NOMO-1 (cell line): ENCODE data around the gene WWOX.
A peak's percentile ranks its signal among the peaks of the same experiment; 100 is the strongest.

Source experiments
- DNase-seq, 2 experiments: peaks; one replicate each; lab custom pipeline; 2025; ENCODE audit not compliant: unreplicated experiment in 2 of 2; lab: John Stamatoyannopoulos, UW

Gene WWOX

DNA sequence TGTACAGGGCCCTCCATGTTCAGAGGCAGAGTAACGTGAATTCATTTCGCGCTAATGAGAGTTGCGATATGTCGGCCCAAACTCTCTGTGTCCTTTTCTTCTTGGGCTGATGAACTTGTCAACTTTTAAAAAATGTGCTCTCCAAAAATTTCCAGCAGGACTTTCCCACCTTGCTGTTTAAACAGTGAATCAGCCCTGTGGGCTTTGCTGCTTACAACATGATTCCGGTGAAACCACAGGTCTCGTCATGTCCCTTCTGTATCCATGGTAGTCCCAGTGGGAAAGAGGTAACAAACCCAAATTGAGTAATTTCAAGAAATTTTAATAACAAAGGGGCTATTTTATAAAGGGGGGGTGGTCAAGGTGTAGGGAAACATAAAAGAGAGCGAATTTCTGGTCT is 888.2 kb downstream of the WWOX start:
- no peak for DNase-seq

DNA sequence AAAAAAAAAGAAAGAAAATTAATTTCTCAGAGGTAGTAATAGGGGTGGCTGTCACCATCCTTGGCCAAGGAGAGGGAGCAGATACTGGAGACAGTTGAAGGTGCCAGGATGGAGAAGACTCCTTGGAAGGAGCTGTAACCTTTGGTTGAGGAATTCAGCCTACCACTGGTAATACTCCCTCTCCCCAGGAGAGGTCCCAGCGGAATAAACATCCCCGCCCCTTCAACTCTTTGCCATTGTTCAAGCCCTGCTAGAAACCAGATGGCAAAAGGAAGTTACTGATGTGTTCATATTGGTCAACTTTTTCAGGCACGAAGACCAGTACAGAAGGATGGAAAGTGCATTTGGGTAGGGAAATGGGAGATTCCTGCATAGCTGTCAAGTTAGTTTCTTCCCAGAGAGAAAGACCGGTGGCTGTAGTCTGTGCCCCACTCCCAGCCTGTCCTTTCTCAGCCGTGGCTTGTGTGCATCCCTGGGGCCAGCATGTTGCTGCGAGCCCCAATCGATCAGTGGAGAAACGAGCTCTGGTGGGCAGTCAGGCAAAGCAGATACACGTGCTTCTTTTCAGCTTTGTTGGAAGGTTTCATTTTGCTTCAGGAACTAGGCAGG is 889.0 kb downstream of the WWOX start:
- no peak for DNase-seq

DNA sequence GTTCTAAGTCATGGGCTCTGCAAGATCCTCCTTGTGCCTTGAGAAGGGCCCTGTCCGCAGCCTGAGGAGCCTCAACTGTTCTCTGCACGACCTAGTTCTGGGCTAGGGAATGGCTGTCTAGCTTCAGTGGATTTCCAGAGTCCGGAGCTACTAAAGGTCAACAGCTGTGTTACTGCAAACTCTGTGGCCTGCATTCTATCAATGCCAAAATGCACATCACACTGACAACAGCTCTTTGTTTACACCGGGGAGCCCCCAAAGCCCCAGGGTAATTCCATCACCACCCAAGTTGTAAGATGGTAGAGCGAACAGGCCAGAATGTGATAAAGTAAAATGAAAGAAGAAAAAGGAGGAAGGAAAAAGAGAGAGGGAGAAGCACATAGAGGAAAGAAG is 890.9 kb downstream of the WWOX start:
- no peak for DNase-seq

DNA sequence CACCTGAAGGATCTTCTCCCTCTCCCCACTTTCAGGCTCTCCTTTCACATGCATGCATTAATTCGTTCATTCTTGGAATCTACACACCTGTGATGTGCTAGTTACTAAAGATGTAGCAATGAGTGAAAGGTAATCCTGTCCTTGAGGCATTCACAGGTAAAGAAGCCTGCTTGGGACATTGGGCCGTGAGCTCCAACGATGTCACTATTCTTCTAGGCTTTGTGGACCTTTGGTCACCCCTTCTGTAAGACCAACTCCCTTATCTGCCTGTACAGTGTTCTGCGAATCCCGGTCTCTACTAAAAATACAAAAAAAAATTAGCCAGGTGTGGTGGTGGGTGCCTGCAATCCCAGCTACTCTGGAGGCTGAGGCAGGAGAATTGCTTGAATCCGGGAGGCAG is 892.5 kb downstream of the WWOX start:
- DNase-seq, result no peak

DNA sequence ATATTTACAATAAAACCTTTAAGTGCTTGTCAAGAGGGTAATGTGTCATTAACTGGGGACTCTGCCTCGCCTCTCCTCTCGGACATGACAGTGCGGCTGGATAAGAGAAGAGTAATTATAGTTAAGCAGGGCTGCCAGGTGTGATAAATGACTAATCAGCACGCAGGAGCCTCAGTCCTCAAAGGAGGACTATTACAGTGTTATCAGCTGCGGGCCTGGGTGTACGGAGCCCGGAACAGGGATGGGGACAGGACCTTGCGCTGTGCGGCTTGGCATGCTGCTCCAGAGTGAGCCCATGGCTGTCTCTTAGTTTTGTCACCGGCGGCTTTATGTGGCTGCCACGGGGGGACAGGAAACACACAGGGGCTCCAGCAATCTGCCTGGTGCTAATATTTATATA is 893.9 kb downstream of the WWOX start:
- DNase-seq, result no peak

DNA sequence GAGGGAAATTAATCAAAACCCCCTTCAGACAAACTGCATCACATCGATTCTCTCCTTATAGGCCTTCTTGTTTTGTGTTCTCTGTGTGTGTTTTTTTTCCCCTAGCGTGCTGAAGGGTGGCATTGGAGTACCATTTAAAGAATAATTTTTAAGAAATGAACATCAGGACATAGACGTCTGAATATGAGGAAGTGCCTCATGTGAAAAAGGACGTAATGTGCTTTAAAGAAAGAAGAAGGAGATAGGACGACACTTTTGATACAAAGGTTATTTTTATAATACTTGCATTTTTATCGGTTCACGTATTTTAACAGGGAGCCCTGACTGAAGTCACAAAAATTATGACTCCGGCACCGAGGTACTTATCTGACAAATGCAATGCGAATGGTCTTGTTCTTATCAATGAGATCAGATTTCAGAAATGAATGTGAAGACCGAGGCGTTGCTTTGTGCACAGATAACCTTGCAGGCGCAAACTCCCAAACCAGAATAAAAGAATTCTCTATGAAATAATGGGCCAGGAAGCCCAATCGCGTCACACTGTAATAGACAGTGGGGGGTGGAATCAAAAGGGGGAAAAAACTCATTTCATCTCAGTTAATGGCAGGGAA is 894.8 kb downstream of the WWOX start:
- peak in 1 of 2 experiments; percentile 9 for DNase-seq

DNA sequence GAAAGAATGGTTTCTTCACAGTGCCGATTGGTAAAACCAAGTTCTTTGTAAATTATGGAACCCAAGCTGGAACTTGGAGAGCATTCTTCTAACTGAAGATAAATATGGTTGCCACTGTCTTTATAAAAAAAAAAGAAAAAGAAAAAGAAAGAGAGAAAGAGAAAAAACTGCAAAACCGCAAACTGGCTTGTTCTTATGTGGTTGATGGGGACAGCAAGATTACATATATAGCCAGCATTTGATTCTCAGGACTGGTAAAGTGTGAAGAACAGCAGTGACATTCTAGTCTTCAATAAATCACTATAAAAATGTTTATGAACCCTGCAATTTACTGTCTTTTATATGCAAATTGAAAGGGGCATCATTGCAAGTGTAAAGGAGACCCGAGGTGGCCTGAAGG is 896.0 kb downstream of the WWOX start:
- DNase-seq, result no peak

DNA sequence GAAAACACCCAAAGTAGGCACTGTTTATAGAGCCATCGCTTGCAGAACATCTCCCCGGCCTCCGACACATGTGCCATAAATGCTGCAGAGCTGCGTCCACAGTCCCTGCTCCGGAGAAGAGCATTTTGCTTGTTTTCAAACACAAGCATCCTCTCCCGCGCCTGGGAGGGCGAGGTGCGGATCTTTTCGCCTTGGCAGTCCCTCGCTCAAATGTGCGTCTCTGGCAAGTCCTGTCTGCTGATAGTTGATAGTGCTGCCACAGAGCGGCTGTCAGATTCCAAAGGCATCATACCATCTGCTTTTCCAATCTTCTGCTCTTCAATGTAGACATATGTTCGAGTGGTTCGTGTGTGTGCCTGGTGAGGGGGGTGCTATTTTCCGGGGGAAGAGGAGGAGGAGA is 897.3 kb downstream of the WWOX start:
- no peak for DNase-seq

DNA sequence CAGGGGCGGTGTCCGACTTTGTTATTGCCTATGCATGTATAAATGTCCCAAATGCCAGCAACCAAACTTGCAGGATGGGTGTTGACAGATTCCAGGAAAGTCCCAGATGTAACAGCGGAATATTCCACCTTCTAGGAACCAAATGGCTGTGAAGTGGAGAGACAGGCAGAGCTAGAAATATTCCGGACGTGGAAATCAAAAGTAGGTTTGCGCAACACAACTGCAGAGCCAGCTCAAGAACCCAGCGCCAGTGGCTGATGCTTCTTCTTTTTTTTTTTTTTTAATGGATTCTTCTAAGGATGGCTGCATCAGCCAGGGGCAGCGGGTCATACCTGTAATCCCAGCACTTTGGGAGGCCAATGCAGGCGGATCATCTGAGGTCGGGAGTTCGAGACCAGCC is 899.4 kb downstream of the WWOX start:
- peak; percentile 1 to 50 for DNase-seq

DNA sequence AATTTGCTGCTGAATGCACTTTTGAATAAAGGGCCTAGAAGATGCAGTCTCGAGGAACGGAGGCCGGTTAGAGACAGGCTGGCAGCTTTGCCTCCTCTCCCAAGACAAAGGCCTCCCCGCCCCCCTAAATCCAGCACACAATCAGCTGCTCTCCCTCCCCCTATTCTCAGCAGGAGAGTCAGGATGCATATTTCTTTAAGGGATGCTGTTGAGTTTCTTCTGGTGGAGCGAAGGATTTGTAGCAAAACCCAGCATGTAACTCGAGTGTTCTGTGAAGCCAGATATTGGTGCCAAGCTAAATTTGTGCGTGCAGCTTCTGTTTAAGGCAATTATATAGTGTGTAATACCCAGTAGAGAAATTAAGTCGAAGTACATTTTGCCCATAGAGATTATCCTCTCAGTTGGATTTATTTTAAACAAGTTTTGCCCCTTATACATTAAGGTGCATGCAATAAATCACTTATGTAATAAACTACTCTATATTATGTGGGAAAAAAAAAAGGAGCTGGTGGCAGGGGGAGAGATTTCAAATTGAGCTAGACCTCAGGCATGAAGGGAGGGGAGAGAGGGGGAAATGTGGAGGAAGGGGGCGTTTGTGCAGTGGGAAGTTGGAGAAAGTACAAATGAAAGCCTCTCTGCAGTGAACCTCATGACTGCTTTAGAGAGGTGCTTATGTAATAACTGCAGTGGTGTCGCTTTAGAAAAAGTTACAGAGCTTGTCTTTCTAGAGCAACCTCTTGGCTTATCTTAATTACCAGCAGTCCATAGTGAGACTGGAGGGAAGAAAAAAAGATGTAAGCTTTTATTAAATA is 901.9 kb downstream of the WWOX start:
- no peak for DNase-seq

DNA sequence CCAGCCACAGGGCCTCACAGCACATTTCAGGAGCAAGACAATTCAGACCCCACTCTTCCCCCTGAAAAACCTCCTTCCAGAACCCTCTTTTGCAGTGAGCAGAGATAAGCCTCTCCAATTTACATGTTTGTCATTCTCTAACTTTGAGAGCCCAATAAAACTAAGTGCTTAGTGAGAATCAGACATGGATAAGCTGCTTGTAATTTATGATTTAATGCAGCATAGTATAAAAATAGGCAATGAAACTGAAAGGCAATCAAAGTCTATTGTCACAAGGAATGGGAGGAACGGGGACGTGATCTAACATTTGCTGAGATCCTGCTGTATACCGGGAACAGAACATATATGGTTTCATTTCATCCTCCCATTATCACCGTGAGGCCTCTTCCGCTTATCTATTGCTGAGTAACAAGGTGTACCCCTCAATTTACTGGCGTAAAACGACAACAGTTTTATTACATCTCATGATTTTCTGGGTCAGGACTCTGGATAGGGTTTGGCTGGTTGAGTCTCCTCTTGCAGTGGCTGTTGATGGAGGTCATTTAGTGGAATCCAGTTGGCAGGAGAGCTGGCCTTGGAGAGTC is 903.7 kb downstream of the WWOX start:
- no peak for DNase-seq

DNA sequence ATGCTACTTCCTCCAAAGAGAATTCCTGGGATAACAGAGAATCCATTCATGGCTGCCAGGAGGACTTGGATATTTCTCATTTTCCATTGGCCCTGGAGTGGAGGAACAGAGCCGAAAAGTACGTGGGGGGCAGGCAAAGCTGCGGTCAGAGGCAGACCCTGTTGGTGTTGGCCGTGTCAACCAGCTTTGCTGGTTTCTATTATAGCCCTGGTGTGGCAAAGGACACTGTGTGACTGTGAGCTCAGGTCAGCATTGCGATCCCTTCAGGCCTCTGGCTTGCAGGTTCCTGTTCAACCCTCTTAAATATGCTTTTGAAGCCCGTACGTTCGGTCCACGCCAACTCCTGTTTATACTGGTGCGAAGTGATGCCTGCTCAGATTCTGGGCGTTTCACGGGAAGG is 904.9 kb downstream of the WWOX start:
- no peak for DNase-seq

DNA sequence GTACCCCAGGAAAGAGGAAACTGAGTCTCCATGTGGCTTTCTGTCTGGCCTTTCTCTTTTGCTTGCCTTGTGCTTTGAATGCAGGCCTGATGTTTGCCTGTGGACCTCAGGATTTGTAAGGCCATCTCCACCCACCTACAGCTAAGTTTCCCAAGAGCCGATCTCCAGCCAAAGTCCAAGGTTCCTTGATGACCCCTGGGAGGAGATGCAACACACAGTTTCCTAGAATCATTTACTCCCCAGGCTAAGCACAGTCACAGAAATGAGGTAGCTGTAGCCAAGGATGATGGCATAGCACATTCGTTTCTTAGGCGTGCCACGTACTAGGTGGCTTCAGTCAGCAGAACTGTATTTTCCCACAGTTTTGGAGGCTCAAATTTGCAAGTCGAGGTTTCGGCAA is 905.6 kb downstream of the WWOX start:
- no peak for DNase-seq

DNA sequence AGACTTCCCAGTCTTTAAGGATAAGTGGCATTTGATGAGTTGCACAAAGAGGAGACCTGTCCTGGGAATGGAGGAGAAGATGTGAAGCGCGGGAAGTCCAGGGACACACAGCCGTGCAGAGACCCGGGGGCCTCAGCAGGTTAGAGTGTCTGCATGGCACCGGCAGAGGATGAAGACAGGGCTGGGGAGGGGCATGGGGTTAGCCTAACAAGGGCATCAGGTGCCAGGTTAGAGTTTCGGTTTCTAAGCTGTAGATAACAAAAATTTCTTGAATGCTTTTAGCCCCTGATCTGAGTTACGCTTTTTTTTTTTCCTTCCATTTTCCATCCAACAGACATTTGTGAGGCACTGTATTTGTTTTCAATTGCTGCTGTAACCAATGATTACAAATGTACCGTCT is 906.8 kb downstream of the WWOX start:
- no peak for DNase-seq

DNA sequence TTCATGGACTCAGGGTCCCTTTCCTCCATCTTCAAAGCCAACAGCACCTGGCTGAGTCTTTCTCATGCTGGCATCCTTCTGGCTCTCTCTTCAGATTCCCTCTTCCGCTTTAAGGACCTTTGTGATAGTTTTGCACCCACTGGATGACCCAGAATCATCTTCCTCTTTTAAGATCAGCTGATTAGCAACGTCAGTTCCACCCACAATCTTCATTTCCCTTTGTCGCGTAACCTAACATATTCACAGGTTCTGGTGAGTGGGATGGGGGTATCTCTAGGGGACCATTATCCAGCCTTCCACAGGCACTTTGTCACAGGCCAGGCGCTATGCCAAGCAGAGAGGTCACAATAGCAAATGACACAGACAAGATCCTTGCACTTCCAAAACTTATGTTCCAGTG is 907.3 kb downstream of the WWOX start:
- DNase-seq, result peak in 1 of 2 experiments; percentile 3

DNA sequence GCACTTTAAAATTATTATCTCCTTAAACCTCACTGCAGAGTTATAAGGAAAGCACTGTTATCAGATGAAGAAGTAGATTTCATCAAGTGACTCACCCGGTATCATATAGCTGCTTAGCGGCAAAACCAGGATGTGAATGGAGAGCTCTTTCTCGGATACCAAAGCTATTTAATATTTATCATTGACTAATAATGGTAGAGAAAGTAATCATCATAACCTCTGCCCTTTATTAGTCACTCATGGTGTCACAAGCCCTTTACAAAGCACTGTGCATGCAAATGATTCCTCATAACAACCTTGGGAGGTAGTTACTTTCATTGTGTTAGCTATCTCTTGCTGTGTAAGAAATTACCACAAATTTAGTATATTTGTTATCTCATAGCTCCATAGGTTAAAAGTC is 908.2 kb downstream of the WWOX start:
- DNase-seq, result no peak

DNA sequence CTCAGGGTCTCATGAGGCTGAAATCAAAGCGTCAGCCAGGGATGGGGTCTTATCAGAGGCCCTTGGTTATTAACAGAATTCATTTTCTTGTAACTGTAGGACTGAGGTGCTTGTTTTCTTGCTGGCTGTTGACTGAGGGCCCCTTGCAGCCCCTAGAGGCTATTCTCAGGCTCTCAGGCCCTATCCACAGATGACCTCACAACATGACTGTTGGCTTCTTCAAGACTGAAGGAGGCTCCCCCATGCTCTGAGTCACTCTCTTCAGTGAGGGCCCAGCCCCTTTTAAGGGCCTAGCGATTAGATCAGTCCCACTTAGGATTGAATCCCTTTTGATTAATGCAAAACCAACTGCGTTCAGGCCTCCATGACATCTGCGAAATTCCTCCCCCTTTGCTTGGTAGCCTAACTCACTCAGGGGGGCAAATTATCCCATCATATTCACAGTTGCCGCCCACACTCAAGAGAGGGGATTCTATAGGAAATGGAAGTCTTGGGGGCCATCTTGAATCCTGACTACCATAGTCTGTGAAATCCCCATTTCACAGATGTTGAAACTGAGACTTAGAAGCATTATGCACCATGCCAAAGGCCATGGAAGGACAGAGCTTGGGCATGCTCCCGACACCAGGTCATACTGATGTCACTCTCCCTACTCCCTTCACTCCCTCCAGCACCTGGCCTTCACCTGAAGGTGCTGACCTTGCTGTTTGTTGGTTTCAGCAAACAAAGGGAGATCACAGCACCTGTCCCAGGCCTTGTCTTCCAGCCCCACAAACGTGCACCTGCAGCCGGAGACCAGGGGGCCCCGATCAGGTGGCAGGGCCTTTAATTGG is 908.8 kb downstream of the WWOX start:
- DNase-seq, result no peak

DNA sequence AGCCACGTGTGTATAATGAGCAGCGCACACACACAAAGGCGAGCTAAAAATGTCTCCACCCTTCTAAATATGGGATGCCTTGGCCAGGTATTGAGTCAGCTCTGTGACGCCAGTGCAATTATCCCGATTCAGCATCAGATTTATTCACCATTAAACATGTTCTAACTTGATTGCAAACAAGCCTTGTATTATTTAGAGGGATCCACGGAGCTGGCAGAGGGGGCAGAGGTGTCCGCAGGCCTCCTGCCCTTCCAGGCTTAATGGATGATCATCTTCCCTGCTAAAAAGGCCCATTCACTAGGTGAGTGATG is 909.4 kb downstream of the WWOX start:
- DNase-seq, result no peak

DNA sequence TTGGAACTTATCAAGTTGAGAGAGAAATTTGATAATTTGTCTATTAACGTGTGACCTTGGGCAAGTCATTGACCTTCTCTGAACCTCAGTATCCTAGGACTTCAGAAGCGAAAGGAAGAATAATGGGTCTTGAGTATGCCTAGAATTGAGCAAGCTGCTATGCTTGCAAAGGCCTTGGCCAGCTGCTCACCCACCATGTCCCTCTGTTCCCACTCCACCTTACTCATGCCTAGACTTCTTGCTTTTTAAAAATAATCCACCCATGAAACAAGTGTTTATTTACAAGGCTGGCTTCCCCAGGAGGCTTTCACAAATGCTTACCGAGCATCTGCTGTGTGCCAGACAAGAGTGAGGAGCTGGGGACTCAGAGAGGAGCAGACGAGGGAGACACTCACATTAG is 910.4 kb downstream of the WWOX start:
- no peak for DNase-seq

DNA sequence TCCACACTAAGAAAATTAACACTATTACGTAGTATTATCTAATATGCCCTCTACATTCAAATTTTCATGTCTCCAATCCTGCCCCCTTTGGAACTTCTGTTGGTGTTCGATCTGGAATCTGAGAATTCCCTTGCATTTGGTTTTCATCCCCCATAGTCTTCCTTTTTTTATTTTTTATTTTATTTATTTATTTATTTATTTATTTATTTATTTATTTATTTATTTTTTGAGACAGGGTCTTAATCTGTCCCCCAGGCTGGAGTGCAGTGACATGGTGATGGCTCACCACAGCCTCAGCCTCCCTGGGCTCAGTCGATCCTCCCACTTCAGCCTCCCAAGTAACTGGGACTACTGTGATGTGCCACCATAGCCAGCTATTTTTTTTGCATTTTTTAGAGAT is 911.8 kb downstream of the WWOX start:
- DNase-seq, result no peak
